HG03558 (cell line): Measurements from ENCODE around the gene RAMP1.
"Not testable (repeated sequence)": the region's sequence is repeated elsewhere in the genome, so short reads cannot be mapped to it uniquely, and the experiment has no call there.

Experiments
- ATAC-seq: cut with Tn5 transposase; IDR thresholded peaks from one replicate; pipeline ENCODE4 v1.9.1; 2021; ENCODE audit warnings: moderate number of reproducible peaks; ENCODE audit not compliant: unreplicated experiment; ENCODE audit errors: extremely low read depth

Gene RAMP1

DNA sequence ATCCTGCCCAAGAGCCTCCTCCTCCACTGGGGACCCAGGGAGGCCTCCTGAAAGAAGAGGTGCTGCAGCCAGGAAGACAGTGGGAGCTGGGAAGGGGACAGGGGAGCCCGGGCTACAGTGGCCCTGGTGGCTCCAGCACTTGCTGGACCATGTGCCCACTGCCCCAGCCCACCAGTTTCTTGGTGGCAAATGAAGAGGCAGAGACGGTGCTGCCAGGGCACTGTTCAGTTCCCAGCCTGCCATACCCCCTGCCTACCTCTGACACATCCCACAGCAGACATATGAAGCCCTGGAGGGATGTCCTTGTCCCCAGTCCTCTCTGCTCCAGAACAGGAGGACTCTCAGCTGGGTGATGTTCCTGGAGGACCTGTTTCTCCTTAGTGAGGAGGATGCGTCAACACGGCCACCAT is 3.7 kb downstream of the RAMP1 start:
- ATAC-seq, result no peak

DNA sequence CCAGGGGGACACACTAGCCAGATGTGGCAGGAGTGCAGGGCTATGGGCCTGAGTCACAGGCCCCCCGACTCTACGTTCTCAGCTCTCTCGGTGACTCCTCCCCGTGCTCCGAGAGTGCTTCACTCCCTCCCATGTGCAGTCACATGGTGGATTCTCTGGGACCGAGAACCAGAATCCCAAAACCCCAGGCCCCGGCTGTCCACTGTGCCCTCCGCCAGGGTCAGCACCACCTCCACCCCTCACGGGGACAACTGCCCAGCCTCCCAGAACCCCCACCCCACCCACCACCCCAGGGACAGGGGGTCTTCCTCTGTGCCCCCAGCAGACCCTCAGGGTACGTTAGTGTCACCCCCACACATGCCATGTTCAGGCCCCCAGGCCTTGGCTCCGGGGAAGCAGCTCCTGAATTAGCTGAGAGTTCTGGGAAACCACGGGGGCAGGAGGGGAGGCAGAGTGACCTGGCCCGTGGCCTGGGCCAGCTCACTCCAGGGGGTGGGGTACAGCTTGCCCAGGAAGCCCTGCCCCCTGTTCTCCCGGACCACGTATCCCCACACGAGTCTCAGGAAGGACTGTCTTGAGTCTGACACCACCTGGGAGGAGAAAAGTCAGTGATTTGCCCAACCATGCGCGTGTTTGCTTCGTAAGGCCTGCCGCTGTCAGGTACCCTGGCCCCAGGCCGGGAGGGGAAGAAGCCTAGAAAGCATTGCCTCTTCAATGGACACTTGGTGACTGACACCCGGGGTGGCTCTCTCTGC is 4.4 kb downstream of the RAMP1 start:
- no peak for ATAC-seq

GRCh38 chr2:237864444-237864931 is 5.1 kb downstream of the RAMP1 start:
- ATAC-seq, result no peak

GRCh38 chr2:237864940-237865622 is 5.7 kb downstream of the RAMP1 start:
- ATAC-seq, result no peak

- ATAC-seq, result no peak
Observed at GRCh38 chr2:237865623-237866041, 6.2 kb downstream of the RAMP1 start.

DNA sequence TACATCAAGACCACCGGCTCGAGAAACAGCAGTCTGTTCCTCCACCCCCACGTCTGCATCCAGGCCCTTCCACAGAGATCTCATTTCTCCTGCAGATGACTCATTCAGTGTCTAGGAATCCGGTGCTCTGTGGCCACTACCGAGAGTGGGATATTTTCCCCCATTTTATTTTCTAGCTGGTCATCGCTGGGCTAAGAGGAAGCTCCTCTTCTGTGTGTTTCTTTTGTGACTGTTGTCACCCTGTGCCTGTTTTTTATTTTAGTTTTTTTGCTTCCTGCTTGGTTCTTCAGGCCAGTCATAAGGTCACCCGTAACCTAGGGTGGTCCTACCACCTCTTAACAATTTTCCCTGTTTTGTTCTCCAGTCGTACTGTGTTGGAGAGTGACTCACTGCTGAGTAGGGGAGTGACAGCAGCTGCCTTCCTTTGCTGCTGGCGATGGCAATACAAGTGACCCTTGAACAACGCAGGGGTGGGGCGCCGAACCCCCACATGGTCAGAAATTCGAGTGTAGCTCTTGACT is 6.7 kb downstream of the RAMP1 start:
- no peak for ATAC-seq

GRCh38 chr2:237867465-237867864 is 8.0 kb downstream of the RAMP1 start:
- ATAC-seq, result no peak

DNA sequence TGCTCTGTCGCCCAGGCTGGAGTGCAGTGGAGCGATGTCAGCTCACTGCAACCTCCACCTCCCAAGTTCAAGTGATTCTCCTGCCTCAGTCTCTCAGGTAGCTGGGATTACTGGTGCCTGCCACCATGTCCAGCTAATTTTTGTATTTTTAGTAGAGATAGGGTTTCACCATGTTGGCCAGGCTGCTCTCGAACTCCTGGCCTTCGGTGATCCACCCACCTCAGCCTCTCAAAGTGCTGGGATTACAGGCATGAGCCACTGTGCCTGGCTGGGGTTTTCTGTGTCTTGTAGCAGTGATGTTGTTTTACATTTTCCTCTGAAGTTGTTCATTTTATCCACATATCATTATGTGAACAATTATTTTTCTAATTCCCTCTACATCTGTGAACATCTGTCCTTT is 8.7 kb downstream of the RAMP1 start:
- not testable (repeated sequence) for ATAC-seq

GRCh38 chr2:237868631-237869342 is 9.4 kb downstream of the RAMP1 start:
- no peak for ATAC-seq

DNA sequence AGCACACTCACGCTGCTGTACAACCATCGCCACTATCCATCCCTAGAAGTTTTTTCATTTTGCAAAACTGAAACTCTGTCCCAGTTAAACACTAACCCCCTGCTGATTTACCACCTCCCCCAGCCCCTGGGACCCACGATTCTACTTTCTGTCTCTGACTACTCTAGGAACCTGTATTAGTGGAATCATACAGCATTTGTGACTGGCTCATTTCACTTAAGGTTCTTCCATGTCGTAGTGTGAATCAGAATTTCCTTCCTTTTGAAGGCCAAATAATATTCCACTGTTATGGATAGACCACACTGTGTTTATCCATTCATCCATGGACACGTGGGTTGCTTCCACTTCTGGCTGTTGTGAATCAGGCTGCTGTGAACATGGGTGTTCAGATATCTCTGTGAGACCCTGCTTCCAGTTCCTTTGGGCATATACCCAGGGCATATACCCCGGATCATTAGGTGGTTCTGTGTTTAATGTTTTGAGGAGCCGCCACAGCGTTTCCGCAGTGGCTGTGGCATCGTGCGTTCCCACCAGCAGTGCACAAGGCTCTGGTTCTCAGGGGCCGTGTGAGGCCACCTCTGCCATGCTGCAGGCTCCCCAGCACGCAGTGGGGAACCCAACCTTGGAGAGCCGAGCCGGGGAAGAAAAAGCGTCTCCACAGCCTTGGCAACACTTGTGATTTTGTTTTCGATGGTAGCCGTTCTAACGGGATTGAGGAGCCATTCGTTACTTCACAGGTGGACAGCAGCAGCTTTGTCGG is 10.1 kb downstream of the RAMP1 start:
- no peak for ATAC-seq

- no peak for ATAC-seq
Observed at GRCh38 chr2:237870126-237870525, 10.7 kb downstream of the RAMP1 start.

- ATAC-seq, result no peak
Observed at GRCh38 chr2:237870754-237871651, 11.6 kb downstream of the RAMP1 start.

DNA sequence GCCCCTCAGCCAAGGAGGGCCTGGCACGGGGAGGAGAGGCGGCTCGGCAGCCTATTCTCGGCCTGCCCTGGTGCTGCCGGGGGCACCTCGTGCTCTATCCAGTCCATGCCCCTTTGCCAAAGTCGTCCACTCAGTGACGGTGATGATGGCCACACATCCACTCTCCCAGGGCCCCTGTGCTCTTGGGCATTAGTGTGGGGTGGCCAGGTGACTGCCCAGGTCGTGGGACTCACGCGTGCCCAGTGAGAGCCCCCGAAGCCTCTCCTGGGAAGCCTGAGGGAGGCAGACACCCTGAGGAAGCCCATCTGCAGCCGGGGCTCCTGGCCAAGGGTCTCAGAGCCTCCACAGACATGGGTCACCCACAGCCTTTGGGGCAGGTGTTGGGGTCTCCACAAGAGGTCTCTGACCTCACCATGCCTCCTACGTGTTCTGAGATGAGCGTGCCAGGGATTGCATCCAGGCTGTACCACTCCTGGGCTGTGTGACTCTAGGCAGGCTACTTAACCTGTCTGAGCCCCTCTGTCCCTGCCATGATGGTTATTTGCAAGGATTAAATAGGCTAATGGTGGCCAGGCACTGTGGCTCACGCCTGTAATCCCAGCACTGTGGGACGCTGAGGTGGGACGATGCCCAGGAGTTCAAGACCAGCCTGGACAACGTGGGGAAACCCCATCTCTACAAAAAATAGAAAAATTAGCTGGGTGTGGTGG is 12.9 kb downstream of the RAMP1 start:
- no peak for ATAC-seq

GRCh38 chr2:237873421-237873831 is 14.0 kb downstream of the RAMP1 start:
- ATAC-seq, result no peak

DNA sequence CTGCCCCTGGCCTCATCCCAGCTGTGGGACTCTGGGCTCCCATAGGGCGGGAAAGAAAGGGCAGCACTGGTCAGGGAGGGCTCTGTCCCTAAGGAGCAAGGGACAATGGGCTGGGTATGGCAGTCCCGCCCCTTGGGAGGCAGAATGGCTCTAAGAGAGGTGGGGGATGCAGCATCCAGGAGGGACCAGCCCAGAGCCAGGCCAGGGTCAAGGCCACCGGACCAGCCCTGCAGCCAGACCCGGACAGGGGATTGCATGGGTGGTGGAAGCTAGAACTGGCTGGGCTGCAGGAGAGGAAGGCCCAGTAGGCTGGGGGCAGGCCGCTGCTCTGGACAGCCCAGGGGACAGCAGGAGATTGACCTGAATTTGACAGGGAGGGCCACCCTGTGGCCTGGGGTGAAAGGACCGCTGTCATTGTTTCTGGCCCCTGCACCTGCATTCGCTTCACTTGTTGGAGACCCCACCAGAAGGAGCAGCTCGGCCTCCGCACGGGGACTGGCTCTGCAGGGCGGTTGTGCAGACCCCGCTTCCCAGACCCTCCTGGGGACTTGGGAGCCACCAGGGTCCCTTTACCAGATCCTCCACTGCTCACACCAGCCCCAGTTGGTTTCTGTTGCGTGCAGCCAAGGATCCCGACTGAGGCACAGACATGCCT is 14.6 kb downstream of the RAMP1 start:
- ATAC-seq, result no peak

- no peak for ATAC-seq
Observed at GRCh38 chr2:237874585-237875161, 15.2 kb downstream of the RAMP1 start.

DNA sequence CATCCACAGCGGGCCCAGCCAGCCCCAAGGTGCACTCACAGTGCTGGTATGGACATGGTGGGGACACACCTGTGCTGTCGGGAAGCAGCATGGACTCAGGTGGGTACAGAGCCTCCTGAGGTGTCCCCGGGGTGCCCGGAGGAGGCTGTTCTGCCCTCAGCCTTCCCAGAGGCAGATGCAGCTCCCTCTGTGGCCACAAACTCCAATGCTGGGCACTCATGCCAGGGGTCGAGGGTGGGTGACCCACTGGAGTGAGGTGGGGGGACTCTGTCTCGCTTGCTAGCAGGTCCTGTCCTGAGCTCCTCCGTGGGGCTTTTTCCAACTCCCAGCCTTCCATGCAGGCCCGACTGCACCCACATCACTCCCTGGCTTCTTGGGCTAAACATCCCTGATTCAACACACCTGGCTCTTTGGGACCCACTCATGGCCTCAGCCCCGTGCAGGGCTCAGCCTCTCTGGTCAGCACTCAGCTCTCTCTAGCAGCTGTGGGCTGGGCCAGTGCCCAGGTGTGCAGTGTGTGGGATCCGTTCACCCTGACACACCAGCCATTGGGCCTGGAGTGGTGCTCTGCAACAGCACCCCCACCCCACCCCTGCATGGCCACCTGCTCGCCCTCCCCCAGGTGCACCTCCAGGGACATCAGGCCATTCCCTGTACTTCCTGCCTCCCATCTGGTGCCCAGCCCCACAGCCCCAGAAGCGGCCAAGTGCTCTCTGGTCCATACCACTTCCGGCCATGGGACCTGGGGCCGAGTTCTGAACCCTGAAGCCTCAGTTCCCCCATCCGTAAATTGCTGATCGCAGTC is 16.0 kb downstream of the RAMP1 start:
- ATAC-seq, result no peak
